Measurements from ENCODE around the gene RBL2.
"Not testable (repeated sequence)": the region's sequence is repeated elsewhere in the genome, so short reads cannot be mapped to it uniquely, and the experiment has no call there.

Gene RBL2

DNA sequence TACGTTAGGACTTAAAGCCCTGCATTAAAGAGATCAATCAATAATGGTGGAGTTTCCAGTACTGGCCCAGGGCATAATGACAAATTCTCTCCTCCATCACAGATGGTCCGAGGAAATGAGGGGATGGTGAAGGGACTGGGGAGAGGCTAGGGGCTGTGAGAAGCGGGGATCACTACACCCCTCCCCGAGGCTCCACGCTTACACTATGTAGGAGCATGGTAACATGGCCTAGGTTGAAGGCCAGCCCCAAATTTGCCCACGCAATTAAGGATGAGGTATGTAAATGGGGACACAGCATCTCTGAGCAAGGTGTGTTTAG, 76.8 kb downstream of the RBL2 start:
- Histone ChIP-seq H2AFZ (peak overlapping the region; percentile 56), H3K4me3 (ENCODE audit: low read depth, low read length) (no peak overlapping the region), H3K79me2 (no peaks in the 10 kb centered on the region), H3K9me3 (ENCODE audit: control insufficient read depth, low read length) (no peaks in the 10 kb centered on the region), H3K27ac (no peak overlapping the region), H3K27me3 (ENCODE audit: control insufficient read depth, insufficient read depth, low read length) (no peaks in the 10 kb centered on the region), H3K4me2 (ENCODE audit: low read length) (no peak overlapping the region), H3K36me3 (ENCODE audit: control insufficient read depth, insufficient read depth, low read length) (no peaks in the 10 kb centered on the region), H3K4me1 (no peaks in the 10 kb centered on the region), H3K9ac (no peak overlapping the region)
- TF ChIP-seq, protein P1, sequence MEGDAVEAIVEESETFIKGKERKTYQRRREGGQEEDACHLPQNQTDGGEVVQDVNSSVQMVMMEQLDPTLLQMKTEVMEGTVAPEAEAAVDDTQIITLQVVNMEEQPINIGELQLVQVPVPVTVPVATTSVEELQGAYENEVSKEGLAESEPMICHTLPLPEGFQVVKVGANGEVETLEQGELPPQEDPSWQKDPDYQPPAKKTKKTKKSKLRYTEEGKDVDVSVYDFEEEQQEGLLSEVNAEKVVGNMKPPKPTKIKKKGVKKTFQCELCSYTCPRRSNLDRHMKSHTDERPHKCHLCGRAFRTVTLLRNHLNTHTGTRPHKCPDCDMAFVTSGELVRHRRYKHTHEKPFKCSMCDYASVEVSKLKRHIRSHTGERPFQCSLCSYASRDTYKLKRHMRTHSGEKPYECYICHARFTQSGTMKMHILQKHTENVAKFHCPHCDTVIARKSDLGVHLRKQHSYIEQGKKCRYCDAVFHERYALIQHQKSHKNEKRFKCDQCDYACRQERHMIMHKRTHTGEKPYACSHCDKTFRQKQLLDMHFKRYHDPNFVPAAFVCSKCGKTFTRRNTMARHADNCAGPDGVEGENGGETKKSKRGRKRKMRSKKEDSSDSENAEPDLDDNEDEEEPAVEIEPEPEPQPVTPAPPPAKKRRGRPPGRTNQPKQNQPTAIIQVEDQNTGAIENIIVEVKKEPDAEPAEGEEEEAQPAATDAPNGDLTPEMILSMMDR (IDR thresholded peaks at IDR 0.05): no peak

DNA sequence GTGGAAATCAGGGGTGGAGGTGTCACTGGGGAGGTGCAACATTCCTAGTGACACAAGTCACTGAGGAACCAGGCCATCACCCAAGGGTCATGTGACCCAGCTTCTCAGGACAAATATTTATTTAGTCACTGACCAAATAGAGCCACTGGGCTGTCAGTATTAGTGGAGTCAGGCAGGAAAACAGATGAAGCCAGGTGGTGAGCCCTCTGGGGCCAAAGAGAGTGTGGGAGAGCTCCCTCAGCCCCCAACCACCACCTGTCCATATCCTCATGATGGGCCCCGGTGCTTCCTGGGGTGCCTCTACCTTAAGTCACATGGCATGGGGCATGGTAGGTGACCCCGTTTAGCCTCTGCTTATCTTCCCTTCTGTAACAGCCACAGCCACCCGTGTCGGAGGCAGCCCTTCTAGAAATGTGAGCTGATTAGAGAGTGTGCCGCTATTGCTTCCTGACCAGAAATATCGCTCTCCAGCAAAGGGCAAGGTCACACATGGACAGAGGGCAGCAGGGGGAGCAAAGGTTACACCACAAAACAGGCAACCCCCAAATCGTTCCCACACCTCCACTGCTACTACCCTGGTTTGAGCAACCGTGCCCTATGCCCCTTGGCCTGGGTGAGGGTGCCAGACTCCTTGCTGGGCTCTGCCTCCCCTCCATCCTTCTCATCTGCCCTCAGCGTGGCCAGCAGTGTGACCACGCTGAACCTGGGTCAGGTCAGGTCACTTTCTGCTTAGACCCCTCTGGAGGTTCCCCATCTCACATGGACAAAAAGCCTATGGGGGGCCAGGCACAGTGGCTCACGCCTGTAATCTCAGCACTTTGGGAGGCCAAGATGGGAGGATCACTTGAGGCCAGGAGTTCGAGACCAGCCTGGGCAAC, 77.4 kb downstream of the RBL2 start:
- Histone ChIP-seq H3K4me3 (ENCODE audit: low read depth, low read length) (no peak overlapping the region), H3K4me2 (ENCODE audit: low read length) (no peak overlapping the region), H3K27ac (no peak overlapping the region), H3K79me2 (no peaks in the 10 kb centered on the region), H3K4me1 (no peaks in the 10 kb centered on the region), H2AFZ (no peak overlapping the region), H3K9ac (no peak overlapping the region), H3K9me3 (ENCODE audit: control insufficient read depth, low read length) (no peaks in the 10 kb centered on the region), H3K36me3 (ENCODE audit: control insufficient read depth, insufficient read depth, low read length) (no peaks in the 10 kb centered on the region), H3K27me3 (ENCODE audit: control insufficient read depth, insufficient read depth, low read length) (no peaks in the 10 kb centered on the region)
- TF ChIP-seq, protein P1 (IDR thresholded peaks at IDR 0.05): no peak

DNA sequence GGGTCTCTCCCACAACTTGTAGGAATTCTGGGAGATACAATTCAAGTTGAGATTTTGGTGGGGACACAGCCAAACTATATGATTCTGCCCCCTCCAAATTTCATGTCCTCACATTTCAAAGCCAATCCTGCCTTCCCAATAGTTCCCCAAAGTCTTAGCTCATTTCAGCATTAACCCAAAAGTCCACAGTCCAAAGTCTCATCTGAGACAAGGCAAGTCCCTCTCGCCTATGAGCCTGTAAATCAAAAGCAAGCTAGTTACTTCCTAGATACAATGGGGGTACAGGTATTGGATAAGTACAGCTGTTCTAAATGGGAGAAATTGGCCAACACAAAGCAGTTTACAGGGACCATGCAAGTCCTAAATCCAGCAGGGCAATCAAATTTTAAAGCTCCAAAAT, 78.5 kb downstream of the RBL2 start:
- not testable (repeated sequence) for H3K4me1 ChIP-seq; H3K9me3 ChIP-seq (ENCODE audit: control insufficient read depth, low read length); H3K79me2 ChIP-seq; H3K4me3 ChIP-seq (ENCODE audit: low read depth, low read length); H3K27me3 ChIP-seq (ENCODE audit: control insufficient read depth, insufficient read depth, low read length); H3K27ac ChIP-seq; H3K36me3 ChIP-seq (ENCODE audit: control insufficient read depth, insufficient read depth, low read length); H2AFZ ChIP-seq; H3K9ac ChIP-seq; H3K4me2 ChIP-seq (ENCODE audit: low read length)

DNA sequence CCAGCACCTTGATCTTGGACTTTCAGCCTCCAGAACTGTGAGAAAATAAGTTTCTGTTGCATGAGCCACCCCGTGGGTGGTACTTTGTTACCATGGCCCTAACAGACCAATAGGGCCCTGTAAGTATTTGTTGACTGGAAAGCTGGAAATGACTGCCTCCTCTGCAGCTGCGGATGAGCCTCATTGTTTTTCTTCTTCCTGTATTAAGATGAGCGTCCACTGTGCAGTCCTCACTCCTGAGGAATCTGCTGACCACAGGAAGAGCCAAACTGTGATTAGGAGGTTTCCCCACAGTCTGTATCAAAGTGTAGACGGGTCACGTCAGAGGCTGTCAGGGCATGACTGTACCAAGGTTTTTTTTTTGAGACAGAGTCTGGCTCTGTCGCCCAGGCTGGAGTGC, 81.0 kb downstream of the RBL2 start:
- Histone ChIP-seq H3K36me3 (ENCODE audit: control insufficient read depth, insufficient read depth, low read length) (no peaks in the 10 kb centered on the region), H3K4me2 (ENCODE audit: low read length) (no peak overlapping the region), H3K79me2 (no peaks in the 10 kb centered on the region), H3K9me3 (ENCODE audit: control insufficient read depth, low read length) (no peaks in the 10 kb centered on the region), H3K4me1 (no peaks in the 10 kb centered on the region), H2AFZ (no peak overlapping the region), H3K4me3 (ENCODE audit: low read depth, low read length) (no peak overlapping the region), H3K9ac (no peak overlapping the region), H3K27me3 (ENCODE audit: control insufficient read depth, insufficient read depth, low read length) (no peaks in the 10 kb centered on the region), H3K27ac (peak overlapping the region; percentile 68)
- TF ChIP-seq, protein P1 (IDR thresholded peaks at IDR 0.05): no peak

DNA sequence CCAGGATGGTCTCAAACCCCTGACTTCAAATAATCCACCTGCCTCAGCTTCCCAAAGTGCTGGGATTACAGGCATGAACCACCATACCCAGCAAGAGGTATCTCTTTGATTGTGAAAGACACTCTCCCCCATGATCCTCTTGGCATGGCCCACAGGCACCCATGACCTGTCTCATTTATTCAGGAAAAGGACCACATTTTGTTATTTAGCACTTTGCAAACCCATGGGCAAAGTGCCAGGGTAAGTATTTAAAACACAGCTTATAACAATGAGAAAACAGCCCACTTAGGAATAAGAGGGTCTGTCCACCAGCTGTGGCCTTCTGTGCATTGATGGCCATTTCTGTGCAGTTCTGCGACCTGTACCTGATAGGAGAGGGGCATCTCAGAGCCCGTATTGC, 81.5 kb downstream of the RBL2 start:
- H2AFZ ChIP-seq: no peak overlapping the region
- no peaks in the 10 kb centered on the region for H3K79me2 ChIP-seq
- TF ChIP-seq, protein P1 (IDR thresholded peaks at IDR 0.05): no peak
- no peaks in the 10 kb centered on the region for H3K36me3 ChIP-seq (ENCODE audit: control insufficient read depth, insufficient read depth, low read length)
- H3K4me1 ChIP-seq: no peaks in the 10 kb centered on the region
- H3K9me3 ChIP-seq (ENCODE audit: control insufficient read depth, low read length): no peaks in the 10 kb centered on the region
- peak overlapping the region; percentile 32 for H3K27ac ChIP-seq
- no peak overlapping the region for H3K9ac ChIP-seq
- no peak overlapping the region for H3K4me2 ChIP-seq (ENCODE audit: low read length)
- H3K27me3 ChIP-seq (ENCODE audit: control insufficient read depth, insufficient read depth, low read length): no peaks in the 10 kb centered on the region
- H3K4me3 ChIP-seq (ENCODE audit: low read depth, low read length): no peak overlapping the region

Data from parathyroid adenoma (tissue), 2 donors.